Prostate gland (tissue), 2 donors: ENCODE measurements around the gene RAB3B. TPM values are rescaled to one million over a fixed set of nuclear protein-coding genes. Genes with fewer than 3 reads are reported as not detected.
"Not testable (repeated sequence)": the region's sequence is repeated elsewhere in the genome, so short reads cannot be mapped to it uniquely, and the experiment has no call there.

ENCODE experiments used
- DNase-seq: peaks from one replicate; pipeline ENCODE4 v3.0.0-alpha.2; 2019; ENCODE audit warnings: low spot score
- H3K27ac ChIP-seq, 2 donors: fragments of 200-600 bp; sonication (generic); 2 replicates each; pipeline ENCODE4 v1.5.1; 2017 to 2019
- H3K27me3 ChIP-seq: fragments of 200-600 bp; sonication (generic); replicated peaks from 2 replicates; pipeline ENCODE4 v1.5.1; 2019; ENCODE audit not compliant: insufficient read depth
- H3K36me3 ChIP-seq, 2 donors: fragments of 200-600 bp; sonication (generic); 1 replicate in 1 of 2; 2 replicates in 1 of 2; pipeline versions ENCODE4 v1.5.1 to v1.8.1; 2017 to 2019
- H3K4me1 ChIP-seq: fragments of 200-600 bp; sonication (generic); replicated peaks from 2 replicates; pipeline ENCODE4 v1.5.1; 2019
- H3K4me3 ChIP-seq, 2 donors: fragments of 200-600 bp; sonication (generic); 2 replicates each; pipeline ENCODE4 v1.5.1; 2017 to 2019
- H3K9me3 ChIP-seq: fragments of 200-600 bp; sonication (generic); 2 replicates; pipeline ENCODE4 v1.5.1; 2017
- CTCF ChIP-seq, 4 experiments: fragments of 200-600 bp in 2 of 4; fragments of 450-650 bp in 2 of 4; sonication (generic) in 2 of 4; IDR thresholded peaks; 1 replicate in 3 of 4; 2 replicates in 1 of 4; pipeline ENCODE4 v1.5.1; 2016 to 2019; ENCODE audit warnings: antibody characterized with exemption in 4 of 4, mild to moderate bottlenecking in 2 of 4, moderate library complexity in 2 of 4
- POLR2A ChIP-seq: fragments of 450-650 bp; IDR thresholded peaks from one replicate; pipeline ENCODE4 v1.6.1; 2016; ENCODE audit warnings: antibody characterized with exemption, mild to moderate bottlenecking
- POLR2AphosphoS5 ChIP-seq: sonication (generic); formaldehyde crosslinking; IDR thresholded peaks from one replicate; pipeline ENCODE4 v1.6.1; 2017; ENCODE audit warnings: antibody characterized with exemption
- WGBS: methylation state at CpG from one replicate; pipeline ENCODE4 v1.1.5; 2018; 5-methylcytosine and 5-hydroxymethylcytosine counted together
- intact Hi-C: fragments of 100-400 bp; cut with DNase I; formaldehyde crosslinking; loops from one replicate; pipeline ENCODE4 v1.14.2; 2022
- total RNA-seq, 2 donors: library from RNA; depleted of rRNA; stranded (reverse); fragments of >200 nt; gene quantifications; one replicate each; pipeline ENCODE4 v1.1.0, GENCODE V29; 2016

Gene RAB3B
- total RNA-seq, 2 donors from 2014 or later: 8.5 to 23.6 TPM

DNA sequence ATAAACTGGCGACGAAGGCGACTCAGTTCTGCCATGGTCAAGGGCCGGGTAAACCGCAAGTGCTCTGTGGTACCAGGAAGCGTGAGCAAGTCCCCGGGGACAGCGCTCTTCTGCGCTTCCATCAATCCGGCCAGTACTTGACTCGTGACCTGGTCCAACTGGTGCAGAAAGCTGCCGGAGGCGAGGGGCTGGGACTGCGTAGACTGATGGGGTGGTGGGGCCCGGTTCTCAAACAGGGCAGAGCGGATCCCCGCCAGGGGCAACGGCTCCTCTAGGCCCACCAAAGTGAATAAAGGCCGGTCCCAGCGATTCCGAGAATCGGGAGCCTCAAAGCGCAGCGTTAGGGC lies 42.3 kb upstream of the RAB3B start:
- peak overlapping the region; percentile 57 to 72 for H3K4me3 ChIP-seq
- peak overlapping the region; percentile 82 to 86 for H3K27ac ChIP-seq
- no peaks in the 10 kb centered on the region for H3K36me3 ChIP-seq
- H3K4me1 ChIP-seq: peaks cover 3% of the 10 kb centered on the region
- H3K9me3 ChIP-seq: no peaks in the 10 kb centered on the region
- H3K27me3 ChIP-seq: no peaks in the 10 kb centered on the region
- intact Hi-C loops: no loop called here
- TF ChIP-seq POLR2AphosphoS5 (no peak), CTCF (IDR thresholded peaks at IDR 0.05) (no peak), POLR2A (no peak)
- 4% methylated on average over 11 of the region's 24 CpGs for WGBS
- DNase-seq: peak; percentile 25

- no peak for DNase-seq
- intact Hi-C loops: no loop called here
- H3K9me3 ChIP-seq: no peaks in the 10 kb centered on the region
- no peaks in the 10 kb centered on the region for H3K27me3 ChIP-seq
- peak overlapping the region; percentile 57 to 72 for H3K4me3 ChIP-seq
- peak overlapping the region in 1 of 2 donors; percentile 86 for H3K27ac ChIP-seq
- no peak for TF ChIP-seq POLR2A
- TF ChIP-seq POLR2AphosphoS5: no peak
- no peak for TF ChIP-seq CTCF (IDR thresholded peaks at IDR 0.05)
- WGBS: 56% methylated on average over 5 of the region's 5 CpGs
- H3K36me3 ChIP-seq: no peaks in the 10 kb centered on the region
- H3K4me1 ChIP-seq: peaks cover 3% of the 10 kb centered on the region
Observed at GRCh38 chr1:52032124-52032784, 41.8 kb upstream of the RAB3B start.

DNA sequence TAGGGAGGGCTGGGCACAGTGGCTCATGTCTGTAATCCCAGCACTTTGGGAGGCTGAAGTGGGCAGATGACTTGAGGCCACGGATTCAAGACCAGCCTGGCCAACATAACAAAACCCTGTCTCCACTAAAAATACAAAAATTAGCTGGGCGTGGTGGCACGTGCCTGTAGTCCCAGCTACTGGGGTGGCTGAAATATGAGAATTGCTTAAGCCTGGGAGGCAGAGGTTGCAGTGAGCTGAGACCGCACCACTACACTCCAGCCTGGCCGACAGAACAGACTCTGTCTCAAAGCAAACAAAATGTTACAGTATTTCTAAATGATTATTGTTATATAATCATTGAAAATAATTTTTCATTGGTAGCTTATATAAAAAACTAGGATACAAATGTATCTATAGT lies 38.3 kb upstream of the RAB3B start:
- intact Hi-C loops, H3K36me3 ChIP-seq, H3K4me1 ChIP-seq, H3K9me3 ChIP-seq, H3K27me3 ChIP-seq, H3K4me3 ChIP-seq, H3K27ac ChIP-seq, DNase-seq: not testable (repeated sequence)
- 77% methylated on average over 5 of the region's 5 CpGs for WGBS

DNA sequence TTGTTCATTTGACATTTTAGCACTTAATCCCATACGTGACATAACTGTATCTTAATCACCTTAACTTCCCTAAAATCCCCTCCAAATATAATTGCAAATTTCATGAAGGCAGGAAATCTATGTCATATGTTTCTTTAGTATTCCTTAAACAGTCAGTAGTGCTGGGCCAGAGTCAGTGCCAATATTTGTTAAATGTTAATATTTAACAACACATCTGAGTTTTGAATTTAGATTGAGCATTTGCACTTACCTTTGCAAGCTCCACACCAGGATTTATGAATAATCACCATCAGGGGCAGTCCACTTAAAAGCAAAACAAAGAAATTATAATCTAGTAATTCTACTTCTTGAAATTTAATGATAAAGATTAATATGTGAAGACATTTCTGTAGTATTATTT lies 37.8 kb upstream of the RAB3B start:
- Histone ChIP-seq H3K27ac (no peak overlapping the region), H3K4me1 (peaks cover 3% of the 10 kb centered on the region), H3K4me3 (no peak overlapping the region), H3K36me3 (peaks cover under 1 to 1% of the 10 kb centered on the region in 2 donors), H3K27me3 (no peaks in the 10 kb centered on the region), H3K9me3 (no peaks in the 10 kb centered on the region)
- WGBS: 84% methylated on average over 1 of the region's 1 CpG
- no peak for TF ChIP-seq POLR2A
- no peak for TF ChIP-seq CTCF (IDR thresholded peaks at IDR 0.05)
- no peak for TF ChIP-seq POLR2AphosphoS5
- DNase-seq: no peak
- intact Hi-C loops: no loop called here

DNA sequence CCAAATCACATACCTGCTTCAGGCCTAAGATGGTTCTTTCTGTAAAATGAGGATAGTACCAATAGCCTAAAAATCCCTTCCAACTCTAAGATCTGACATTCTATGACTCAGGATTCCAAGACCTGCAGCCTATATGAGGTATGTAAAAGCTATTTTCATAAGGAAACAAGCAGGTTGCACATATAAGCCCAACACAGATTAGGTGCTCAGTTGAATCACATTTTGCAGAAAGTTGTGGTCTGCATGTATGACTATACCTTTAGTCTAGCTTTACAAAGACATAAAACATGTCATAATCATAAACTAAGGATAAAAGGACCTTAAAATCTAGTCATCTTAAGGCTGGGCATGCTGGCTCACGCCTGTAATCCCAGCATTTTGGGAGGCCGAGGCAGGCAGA lies 35.8 kb upstream of the RAB3B start:
- Histone ChIP-seq H3K36me3 (peaks cover 6 to 7% of the 10 kb centered on the region in 2 donors), H3K4me3 (no peak overlapping the region), H3K27ac (no peak overlapping the region), H3K4me1 (no peaks in the 10 kb centered on the region), H3K27me3 (no peaks in the 10 kb centered on the region), H3K9me3 (no peaks in the 10 kb centered on the region)
- WGBS: 96% methylated on average over 2 of the region's 2 CpGs
- DNase-seq: no peak
- intact Hi-C loops: no loop called here
- TF ChIP-seq CTCF (IDR thresholded peaks at IDR 0.05): no peak
- no peak for TF ChIP-seq POLR2AphosphoS5
- TF ChIP-seq POLR2A: no peak
